ENCODE results near the gene STK40.

The STK40 gene

DNA sequence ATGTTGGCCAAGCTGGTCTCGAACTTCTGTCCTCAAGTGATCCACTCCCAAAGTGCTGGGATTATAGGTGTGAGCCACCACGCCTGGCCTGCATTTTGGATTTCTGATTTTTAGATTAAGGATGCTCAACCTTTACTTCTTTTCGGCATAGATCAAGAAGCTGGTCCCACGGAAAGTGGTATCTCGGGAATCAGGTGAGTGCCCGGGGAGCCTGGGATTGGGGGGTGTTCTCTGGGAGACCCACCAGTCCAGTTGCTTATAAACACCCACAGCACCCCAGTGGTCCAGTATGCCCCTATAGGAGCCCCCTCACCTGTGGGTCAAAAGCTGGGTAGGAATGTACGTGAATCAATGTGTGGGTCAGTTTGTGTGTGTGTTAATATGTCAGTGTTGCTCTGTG is 76.3 kb downstream of the STK40 start:
- no peak for DNase-seq (ENCODE audit: low spot score)

DNA sequence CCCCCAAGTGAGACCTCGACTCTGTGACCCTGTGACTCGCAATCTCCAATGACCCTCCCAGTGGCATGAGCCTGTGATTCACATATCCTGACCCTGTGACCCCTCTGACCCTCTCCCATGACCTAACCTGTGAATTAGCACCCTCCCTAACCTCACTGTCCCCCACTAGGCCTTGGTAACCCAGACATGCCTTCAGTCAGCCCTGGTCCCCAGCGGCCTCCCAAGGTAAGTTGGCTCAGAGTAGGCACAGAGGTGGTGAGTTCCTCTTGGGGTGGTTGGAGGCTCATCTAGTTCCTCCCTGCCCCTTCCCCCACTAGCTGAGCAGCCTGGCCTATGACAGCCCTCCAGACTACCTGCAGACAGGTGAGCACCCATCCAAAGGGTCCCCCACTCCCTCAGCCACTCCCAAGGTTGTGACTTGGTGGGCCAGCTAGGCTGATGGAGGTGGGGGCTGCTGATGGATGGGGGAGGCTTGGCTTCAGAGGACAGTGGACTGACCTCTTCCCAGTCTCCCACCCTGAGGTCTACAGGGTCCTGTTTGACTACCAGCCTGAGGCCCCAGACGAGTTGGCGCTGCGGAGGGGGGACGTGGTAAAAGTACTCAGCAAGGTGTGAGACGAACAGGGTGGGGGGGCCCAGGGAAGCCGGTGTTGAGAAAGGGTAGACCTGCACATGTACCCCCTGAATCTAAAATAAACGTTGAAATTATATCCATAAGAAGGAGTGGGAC is 78.0 kb downstream of the STK40 start:
- DNase-seq (ENCODE audit: low spot score) = no peak

DNA sequence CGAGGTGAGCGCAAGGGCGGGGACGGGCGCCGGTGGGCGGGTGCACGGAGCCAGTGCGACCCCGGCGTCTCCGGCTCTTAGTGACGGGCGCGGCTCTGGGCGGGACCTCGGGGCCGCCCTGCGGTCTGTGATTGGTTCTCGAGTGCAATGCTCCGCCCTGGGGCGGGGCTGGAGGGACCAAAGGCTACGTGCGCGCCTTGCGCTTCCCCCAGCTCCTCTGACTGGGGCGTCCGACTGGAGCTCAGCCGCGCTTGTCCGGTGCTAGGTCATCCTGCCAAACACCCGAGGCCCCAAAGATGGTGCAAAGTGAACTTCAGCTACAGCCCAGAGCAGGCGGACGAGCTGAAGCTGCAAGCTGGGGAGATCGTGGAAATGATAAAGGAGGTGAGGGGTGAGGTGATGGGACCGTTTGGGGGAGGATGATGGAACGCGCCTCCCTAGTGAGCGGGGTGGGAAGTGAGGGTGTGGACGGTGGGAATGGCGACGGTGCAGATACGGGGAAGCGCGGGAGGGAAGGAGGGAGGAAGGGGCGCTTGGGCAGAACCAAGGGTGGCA is 78.7 kb downstream of the STK40 start:
- peak; percentile 99 for DNase-seq (ENCODE audit: low spot score)

DNA sequence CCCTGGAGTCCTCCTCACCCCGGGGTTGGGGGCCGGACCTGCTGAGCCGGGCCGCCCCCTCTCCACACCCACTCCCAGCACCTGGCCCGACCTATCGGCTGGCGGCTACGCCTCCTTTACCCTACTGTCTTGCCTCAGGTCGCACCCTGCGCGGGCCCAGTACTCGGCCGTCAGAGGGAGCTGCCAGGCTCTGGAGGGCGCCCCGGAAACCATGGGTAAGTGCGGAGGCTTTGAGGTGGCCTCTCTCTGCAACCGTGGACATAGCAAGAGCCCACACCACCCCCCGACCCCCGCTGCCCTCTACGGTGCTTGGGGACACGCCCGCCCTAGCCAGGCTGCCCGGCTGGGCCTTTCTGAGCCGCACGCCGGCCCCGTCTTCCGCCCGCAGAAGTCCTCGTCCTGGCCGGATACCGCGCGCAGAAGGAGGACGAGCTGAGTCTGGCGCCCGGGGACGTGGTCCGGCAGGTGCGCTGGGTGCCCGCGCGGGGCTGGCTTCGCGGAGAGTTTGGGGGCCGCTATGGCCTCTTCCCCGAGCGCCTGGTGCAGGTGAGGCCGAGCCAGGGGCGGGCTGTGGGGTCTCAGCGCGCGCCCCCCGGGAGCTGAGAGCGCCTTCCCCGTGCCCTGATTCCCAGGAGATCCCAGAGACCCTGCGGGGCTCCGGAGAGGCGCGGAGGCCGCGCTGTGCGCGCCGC is 79.4 kb downstream of the STK40 start, which contains the start of gene SH3D21:
Gene SH3D21 (plus strand): TSS at position 159 of the 692 bp plus-strand sequence. CDS start 53 bp downstream, at position 212.
- peak; percentile 53 for DNase-seq (ENCODE audit: low spot score)

DNA sequence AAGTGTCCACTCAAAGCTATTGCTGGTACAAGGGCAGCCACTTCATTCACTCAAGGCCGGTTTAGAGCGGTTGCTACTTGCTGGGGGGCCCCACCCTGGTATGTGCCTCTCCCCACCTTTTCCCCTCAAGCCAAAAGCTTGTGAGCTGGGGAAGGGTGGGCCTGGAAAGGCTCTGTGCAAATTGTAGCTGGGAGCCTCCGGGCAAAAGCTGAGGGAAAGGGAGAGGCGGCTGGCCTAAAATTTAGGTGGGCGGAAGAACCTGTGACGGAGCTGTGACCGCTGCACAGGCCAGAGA is 79.9 kb downstream of the STK40 start:
- no peak for DNase-seq (ENCODE audit: low spot score)

DNA sequence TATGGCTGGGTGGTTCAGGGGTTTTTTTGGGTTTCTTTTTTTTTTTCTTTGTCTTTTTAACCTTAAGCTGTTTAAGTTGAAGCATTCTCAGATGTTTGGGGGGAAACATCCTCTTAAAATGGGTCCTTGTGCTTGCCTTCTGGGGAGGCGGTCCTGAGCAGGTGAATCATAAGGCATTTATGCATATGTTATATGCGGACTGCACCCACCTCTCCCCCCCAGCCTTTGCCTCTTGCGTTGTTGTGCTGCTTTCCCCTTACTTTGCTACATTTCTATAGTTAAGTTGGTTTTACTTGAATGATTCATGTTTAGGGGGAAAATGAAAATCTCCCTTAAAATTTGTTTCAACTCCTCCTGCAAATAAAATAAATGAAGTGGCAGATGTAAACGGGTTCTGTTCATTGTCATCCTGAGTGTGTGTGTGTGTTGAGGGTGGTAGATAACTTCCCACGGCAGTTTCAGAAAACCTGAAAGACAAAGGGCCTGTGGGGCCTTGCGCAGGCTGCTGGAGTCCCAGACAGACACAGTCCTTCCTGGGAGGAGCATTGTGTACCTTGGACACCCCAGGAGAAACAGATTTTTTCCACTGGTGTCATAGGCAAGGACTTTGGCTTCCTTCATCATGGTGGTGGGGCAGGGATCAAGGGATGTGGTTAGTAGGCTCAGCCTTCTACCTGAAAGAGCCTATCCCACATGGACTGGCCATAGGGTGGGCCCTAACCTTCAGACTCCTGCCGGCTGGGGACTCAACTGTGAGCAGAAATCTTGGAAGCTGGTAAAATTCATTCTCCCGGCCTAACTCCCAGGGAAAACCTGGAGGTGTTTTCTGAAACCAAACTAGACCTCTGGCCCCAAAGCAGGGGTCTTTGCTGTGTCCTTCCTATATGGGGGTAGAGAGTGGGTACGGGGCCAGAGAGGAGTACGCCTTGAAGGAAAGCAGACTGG is 80.5 kb downstream of the STK40 start:
- no peak for DNase-seq (ENCODE audit: low spot score)

DNA sequence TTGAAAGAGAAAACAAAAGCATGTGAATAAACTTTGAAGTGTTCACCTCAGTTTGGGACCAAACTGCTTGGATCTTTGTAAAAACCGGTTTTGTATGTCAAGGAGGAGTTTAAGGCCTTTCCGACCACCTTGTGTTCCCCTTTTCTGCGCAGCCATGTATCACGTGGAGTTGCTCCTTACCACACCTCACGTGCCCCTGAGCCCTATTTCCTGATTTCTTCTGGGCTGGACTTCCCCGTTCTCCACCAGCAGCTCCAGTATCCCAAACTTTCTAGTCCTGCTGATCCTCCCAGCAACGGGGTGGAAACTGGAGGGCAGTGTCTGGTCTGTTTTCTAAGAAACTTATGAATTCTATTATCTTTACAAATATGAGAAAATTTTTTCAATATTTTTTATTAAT is 81.2 kb downstream of the STK40 start:
- DNase-seq (ENCODE audit: low spot score) = no peak

DNA sequence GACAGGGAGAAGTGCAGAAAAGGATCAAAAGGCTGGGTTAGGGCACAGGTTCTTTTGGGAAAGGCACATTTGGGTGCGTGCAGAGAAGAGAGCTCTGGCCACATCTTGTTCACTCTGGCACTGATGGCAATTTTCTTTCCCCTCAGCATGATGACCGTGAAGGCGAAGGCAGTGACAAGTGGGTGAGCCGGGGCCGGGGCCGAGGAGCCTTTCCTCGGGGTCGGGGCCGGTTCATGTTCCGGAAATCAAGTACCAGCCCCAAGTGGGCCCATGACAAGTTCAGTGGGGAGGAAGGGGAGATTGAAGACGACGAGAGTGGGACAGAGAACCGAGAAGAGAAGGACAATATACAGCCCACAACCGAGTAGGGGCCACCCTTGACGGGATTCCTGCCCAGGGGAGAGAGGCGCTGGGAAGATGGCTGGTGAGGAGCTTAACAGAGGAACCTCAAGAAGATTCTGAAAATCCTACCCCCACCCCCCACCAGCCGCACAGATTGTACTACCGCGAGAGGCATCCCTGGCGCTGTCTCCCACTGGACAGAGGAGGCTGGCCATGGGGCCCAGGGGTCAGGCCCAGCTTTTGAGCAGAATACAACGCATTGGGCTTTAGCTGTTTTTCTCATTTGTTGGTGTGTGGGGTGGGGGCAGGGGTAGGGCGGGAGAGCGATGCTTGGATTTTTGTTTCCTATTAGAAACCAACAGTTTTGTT is 81.9 kb downstream of the STK40 start:
- DNase-seq (ENCODE audit: low spot score) = no peak

DNA sequence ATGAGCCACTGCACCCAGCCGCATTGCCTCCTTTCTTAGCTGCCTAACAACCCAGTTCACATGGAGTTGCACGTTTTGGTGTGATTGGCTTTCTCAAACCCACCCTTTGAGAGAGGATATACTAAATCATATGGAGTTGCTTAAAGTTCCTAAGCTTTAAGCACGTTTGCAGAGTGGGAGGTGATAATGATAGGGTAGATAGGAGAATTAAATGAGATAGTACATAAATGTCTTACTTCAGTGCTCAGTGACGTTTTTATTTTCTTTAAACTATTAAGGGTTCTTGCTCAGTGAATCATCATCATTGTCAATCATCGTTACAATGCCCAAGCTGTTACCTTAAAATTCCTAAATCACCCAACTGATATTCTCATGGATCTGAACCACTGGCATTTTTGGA is 82.5 kb downstream of the STK40 start:
- no peak for DNase-seq (ENCODE audit: low spot score)

DNA sequence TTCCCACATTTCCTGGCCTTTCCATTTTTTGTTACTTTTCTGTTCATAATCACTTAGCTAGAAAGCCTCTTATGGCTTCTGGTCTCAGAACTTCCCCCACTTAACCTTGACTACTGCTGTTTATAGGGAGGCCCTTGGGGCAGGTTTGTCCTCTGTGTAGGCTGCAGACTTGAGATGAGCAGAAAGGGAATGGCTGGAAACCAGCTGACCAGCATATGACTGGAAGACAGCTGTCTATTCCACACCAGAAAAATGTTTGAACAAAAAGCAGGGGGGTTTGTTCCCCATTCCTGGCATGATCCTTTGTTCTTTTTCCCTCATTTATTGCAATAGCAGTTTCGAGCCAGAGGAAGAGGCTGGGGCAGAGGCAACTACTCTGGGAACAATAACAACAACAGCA is 84.5 kb downstream of the STK40 start:
- no peak for DNase-seq (ENCODE audit: low spot score)

DNA sequence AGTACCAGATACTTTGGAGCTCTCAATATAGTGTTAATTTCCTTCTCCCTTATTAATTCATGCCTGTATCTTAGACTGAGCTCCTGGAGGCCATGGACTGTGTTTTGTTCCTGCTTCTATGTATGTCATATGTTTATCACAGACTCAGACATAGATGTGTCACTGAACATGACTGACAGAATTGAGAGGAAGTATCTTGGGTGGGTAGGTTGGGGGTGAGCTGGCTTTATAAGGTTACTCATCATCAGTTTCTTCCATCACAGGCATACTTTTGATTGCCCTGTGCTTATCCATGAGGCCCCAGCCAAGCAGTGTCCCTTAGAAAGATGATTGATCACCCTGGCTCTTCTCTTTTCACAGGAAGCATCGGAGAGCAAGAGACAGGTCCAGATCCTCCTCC is 85.2 kb downstream of the STK40 start:
- no peak for DNase-seq (ENCODE audit: low spot score)

DNA sequence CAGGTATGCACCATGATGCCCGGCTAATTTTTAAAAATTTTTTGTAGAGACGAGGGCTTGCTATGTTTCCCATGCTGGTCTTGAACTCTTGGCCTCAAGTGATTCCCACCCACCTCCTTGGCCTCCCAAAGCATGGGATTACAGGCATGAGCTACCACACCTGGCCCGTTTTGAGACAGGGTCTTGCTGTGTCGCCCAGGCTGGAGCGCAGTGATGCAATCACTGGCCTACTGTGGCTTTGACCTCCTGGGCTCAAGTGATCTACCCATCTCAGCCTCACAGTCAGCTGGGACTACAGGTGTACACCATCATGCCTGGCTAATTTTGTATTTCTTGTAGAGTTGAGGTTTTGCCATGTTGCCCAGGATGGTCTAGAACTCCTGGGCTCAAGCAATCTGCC is 87.1 kb downstream of the STK40 start:
- no peak for DNase-seq (ENCODE audit: low spot score)

DNA sequence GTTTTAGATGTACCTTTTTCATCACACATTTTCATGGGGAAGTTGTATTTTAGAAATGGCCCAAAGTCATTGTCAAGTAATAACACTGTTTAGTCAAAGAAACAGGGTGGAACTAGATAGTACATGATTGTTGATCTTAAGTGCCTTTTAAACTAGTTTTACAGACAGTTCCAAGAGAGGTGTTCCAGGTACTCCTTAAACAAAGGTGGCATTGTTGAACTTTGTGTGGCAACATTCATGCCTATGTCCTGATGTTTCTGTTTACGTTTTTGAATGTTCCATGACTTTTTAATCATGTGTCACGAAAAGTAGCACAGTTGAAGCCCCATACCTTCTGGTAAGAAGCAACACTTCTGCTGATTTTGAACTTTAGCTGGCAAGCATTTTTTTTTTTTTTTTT is 88.7 kb downstream of the STK40 start:
- no peak for DNase-seq (ENCODE audit: low spot score)

DNA sequence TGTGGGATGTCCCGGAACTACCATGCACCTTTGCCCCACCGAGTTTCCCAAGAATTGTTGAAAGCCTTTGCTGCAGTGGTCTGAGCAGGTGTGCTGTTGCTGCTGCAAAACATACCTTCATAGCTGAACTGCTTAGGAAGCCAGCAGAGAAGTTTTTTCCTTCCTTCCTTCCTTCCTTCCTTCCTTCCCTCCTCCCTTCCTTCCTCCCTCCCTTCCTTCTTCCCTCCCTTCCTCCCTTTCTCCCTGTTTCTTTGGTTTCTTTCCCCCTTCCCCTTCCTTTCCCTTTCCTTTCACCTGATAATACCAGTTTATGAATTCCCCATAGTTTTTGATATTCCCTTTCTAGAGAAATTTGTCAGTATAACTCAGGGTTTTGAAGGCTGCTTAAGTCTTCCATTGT is 90.3 kb downstream of the STK40 start:
- DNase-seq (ENCODE audit: low spot score) = no peak
